HG03135 (cell line): Measurements from ENCODE around the gene OAT.
A peak's percentile ranks its signal among the peaks of the same experiment; 100 is the strongest.
"Not testable (repeated sequence)": the region's sequence is repeated elsewhere in the genome, so short reads cannot be mapped to it uniquely, and the experiment has no call there.

ENCODE experiments used
- ATAC-seq: cut with Tn5 transposase; IDR thresholded peaks from one replicate; pipeline ENCODE4 v1.9.1; 2021; ENCODE audit warnings: mild to moderate bottlenecking, moderate library complexity; ENCODE audit not compliant: unreplicated experiment

OAT gene

DNA sequence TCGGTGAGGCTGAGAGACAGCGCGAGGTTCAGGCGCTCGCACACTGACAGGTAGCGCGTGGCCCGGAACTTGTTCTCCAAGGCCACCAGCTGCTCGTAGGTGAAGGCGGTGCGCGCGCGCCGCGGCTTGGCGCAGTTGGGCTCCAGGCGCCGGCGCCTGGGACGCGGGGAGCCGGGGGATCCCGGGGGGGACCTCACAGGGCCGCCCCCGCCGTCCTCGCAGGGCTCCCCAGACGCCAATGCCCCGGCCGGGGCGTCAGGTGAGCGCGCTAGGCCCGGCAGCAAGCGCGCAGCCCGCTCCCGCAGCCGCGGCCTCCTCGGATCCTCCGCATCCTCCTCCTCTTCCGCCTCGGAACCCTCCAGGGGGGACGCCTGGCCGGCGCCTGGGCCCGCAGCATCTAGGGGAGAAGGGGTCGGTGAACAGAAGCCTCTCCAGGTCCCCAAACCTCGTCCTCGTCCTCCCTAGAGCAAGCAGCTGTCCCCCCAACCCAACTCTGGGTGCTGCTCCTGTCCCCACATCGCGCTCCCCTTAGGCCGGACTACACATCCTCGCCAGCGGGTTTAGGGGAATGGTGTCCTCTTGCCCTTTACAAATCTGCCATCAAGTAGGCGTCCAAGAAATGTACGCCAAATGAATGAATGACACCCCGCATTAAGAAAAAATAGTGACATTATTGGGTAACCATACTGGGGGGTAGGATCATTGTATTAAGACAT is 29.2 kb upstream of the OAT start:
- ATAC-seq: no peak

DNA sequence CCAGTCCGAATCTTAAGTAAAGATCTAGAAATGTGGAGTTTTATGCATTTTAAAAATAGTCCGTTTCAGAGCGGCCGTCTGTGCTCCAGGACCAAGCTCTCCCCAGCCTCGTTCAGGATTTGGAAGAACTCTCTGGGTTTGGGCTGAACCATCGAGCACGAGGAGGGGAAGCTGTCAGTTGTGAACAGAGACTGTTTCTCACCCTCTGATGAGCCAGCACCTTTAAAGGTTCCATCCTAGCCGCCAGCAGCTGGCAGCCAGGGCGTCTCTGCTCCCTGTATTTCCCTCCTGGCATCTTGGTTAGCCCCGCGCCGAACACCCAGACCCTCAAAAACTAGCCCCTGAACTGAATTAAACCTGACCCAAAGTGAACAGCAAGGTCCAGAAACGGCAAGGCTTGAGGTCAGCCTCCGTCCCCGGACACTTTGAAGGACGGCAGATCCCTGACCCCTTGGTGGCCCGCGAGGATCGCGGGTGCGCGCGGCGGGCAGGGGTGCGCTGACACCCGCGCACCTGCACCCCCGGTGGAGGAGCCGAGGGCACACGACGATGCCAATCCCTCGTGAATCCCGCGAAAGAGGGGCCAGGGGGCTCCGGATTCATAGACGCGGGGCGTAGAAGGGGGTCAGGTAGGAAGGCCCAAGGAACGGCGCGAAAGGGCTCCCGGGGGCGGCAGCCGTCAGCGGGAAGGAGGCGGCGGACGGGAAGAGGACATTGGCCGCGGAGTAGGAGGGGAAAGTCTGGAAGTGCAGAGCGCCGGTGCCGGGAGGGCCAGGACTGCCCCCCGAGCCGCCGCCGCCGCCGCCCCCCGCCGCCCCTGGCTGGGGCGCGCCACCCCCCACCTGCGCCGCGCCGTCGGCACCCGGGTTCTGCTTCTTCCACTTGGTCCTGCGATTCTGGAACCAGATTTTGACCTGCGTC is 28.4 kb upstream of the OAT start:
- no peak for ATAC-seq

DNA sequence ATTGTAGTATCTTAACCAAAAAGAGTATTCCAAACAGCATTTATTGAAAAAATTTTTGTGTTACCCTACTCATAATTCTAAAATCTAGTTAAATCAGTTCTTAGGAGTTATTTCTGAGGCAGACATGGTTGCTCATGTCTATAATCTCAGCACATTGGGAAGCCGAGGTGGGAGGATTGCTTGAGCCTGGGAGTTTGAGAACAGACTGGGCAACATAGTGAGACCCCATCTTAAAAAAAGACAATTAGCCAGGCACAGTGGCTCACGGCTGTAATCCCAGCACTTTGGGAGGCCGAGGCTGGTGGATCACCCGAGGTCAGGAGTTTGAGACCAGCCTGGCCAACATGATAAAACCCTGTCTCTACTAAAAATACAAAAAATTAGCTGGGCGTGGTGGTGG is 23.0 kb upstream of the OAT start:
- not testable (repeated sequence) for ATAC-seq

DNA sequence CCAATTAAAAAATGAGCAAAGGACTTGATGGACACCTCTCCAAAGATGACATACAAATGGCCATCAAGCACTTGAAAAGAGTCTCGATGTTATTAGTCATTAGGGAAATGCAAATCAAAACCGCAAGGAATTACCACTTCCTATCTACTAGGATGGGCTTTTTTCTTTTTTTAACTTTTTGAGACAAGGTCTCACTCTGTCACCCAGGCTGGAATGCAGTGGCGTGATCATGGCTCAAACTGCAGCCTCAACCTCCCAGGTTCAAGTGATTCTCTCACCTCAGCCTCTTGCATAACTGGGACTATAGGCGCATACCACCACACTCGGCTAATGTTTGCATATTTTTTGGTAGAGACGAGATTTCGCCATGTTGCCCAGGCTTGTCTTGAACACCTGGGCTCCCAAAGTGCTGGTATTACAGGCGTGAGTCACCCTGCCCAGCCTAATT is 17.5 kb upstream of the OAT start:
- peak; percentile 54 for ATAC-seq

DNA sequence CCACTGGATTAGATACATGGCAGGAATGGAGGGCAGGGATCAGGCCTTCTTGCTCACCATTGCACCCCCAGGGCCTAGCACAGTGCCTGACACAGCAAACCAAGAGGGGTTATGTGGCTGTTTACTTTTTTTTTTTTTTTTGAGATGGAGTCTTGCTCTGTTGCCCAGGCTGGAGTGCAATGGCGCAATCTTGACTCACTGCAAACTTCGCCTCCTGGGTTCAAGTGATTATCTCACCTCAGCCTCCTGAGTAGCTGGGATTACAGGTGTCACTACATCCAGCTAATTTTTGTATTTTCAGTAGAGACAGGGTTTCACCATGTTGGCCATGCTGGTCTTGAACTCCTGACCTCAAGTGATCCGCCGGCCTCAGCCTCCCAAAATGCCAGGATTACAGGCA is 17.0 kb upstream of the OAT start:
- not testable (repeated sequence) for ATAC-seq

DNA sequence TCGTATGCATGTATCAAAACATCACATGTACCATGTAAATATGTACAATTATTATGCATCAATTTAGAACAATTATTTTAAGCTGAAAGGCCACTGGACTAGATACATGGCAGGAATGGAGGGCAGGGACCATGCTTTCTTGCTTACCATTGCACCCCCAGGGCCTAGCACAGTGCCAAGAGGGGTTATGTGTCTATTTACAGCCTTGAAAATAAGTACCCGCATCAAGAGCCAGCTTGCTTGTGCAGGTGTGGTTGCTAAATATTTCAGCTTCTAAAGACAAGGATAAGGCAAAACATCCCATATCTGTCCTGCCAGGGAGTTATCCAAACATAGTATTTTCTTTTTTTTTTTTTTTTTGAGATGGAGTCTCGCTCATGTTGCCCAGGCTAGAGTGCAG is 14.7 kb upstream of the OAT start:
- no peak for ATAC-seq

DNA sequence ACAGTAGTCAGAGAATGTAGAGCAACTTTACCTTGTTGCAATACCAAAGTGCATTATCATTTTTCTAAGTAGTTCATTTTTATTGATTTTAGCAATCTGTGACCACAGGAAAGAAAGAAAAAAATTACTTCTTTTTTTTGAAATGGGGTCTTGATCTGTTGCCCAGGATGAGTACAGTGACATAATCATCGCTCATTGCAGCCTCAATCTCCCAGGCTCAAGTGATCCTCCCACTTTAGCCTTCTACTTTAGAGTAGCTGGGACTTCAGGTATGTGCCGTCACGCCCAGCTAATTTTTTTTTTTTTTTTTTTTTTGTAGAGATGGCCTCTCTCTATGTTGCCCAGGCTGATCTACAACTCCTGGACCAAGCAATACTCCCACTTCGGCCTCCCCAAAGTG is 11.4 kb upstream of the OAT start:
- no peak for ATAC-seq

DNA sequence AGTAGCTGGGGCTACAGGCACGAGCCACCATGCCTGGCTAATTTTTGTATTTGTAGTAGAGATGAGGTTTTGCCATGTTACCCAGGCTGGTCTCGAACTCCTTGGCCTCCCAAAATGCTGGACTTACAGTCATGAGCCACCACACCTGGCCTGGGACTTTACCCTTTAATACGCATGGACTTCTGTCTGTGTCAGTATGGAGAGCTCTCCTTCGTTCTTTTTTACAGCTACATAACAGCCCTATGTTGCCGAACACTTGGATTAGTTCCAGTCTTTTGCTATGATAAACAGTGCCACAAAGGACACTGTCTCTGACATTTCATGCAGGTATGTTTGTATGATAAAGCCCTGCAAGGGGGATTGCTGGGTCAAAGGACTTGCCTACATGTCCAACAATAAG is 10.9 kb upstream of the OAT start:
- ATAC-seq: no peak

DNA sequence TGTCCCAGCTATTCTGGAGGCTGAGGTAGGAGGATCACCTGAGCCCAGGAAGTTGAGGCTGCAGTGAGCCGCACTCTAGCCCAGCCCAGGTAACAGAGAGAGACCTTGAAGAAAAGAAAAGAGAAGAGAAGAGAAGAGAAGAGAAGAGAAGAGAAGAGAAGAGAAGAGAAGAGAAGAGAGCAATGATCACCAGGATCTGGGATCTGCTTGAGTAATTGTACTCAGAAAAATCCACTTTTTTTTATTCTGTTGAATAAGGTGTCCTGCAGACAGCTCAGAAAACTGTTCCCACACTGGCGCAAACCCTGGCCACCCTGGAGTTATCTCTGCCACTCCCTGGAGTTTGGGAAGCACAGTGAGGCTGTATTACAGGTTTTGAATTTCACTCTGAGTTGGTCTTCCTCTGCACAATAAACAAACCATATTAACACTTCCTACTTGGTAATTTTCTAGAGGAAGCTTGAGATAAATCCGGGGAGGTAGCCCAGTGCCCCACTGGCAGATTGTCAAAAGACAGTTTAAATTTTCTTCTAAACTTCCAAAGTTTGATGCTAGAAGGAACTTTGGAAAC is 9.6 kb upstream of the OAT start:
- no peak for ATAC-seq

DNA sequence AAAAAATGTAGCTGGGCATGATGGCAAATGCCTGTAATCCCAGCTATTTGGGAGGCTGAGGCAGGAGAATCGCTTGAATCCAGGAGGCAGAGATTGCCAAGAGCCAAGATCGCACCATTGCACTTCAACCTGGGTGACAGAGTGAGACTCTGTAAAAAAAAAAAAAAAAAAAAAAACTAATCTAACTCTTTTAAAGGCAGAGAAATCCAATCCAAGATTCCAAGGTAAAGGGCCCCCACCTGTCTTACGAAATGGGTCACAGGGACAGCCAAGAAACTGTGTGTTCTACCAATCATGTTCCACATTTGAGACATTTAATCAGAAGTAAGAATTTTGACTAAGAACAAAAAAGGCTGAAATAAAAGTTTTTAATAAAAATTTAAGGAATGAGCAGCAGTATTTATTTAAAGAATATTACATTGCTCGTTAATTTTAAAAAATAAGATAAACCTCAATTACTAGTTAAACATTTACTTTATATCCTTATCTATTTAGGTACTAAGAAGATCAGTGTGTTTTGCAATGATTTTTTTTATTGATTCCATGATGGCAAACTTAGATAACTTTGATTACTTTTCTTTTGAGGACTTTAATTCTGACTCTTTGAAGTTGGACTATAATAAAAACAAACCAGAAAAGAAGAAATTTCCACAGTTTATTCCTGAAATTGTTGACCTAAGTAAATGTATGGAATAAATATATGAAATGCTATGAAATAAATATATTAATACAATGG is 6.7 kb upstream of the OAT start:
- ATAC-seq: no peak

DNA sequence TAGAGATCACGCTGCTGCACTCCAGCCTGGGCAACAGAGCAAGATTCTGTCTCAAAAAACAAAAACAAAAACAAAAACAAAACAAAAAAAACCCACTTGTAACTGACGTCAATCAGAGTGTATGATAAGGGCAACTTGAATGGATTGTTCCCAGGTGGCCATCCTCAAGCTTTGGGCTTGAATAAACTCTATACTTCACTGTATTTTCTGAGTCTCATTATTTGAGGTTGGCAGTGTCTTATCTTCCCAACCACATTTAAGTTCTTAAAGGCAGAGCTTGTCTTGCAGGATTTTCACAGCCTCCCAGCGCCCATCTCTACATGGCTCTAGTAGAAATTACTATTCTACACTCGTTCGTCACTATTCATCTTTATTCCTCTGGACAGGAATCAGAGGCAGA is 5.1 kb upstream of the OAT start:
- ATAC-seq: no peak

DNA sequence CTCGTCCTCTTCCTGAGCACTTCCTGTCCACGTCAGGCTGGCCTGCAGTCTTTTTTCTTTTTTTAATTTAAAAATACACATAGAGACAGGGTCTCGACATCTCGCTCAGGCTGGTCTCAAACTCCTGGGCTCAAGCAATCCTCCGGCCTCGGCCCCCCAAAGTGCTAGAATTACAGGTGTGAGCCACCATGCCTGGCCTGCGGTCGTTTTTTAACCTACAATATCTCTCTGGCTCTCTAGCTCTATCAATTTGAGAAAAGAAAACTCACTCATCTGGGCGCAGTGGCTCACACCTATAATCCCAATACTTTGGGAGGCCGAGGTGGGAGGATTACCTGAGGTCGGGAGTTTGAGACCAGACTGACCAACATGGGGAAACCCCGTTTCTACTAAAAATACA is 4.0 kb upstream of the OAT start:
- no peak for ATAC-seq

DNA sequence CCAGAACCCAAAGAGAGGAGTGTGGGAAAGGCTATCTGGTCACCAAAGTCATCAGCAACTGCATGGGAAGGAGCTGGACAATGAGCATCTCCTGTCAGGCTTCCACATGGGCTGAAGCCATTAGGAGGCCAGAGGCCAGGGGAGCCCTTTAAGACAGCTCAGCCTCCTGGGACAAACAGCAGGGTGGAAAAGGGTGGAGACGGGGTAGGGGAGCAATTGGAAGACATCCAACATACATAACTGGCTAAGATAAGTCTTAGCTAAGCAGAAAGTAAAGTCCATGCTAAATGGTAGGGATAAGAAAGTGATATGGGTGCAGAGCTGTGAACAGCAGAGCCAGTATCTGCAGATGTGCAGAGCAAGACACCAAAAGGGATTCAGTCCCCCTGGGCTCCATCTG is 1.5 kb upstream of the OAT start:
- no peak for ATAC-seq

DNA sequence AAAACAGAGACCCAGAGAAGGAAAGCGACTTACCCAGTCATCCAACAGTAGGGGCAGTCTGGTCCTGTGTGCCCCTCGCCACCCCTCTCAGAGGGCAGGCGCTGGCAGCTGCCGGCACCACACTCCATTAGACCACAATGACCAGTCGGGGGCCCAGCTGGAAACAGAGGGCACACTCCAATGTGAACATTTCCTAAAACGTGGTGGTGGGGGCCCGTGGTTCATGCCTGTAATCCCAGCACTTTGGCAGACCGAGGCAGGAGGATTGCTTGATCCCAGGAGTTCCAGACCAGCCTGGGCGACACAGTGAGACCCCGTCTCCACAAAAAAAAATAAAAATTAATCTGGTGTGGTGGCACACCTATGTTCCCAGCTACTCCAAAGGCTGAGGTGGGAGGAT is 912 bp upstream of the OAT start:
- ATAC-seq: no peak

DNA sequence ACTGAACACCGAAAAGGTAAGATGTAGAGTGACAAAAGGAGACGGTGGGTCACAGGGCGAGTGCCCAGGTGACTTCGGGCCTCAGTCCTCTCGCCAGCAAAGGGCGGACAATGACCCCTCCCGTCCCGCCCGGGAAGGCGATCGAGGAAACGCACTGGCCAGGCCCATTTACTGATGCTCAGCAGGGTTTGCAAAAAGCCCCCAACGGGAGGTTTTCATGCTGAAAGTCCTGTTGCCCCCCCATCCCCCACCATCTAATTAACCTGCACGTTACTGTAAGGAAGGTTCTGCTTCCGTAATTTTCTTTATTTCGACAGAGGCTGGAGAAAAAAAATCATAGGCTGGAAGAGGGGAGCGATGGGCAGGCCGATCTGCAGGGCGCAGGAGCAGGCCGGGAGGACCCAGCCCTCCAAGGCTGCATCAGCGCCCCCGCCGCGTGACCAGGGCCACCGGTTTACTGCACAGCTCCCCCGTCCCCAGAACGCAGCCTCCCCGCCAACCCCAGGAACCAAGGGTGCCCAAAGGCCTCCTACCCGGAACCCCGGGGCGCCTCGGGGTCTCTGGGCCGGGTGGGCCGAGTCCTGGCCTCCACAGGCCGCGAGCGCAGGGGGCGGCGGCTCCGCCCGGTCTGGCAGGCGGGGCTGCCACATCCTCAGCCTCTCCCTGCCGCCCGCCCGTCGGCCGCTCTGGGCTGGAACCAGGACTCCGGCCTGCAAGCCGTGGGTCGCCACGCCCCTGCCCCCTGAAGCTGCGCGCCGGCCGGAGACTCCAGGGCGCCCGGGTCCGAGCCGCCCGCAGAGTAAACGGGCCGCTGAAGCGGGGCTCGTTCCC is 613 bp downstream of the OAT start:
- ATAC-seq: peak; percentile 31

DNA sequence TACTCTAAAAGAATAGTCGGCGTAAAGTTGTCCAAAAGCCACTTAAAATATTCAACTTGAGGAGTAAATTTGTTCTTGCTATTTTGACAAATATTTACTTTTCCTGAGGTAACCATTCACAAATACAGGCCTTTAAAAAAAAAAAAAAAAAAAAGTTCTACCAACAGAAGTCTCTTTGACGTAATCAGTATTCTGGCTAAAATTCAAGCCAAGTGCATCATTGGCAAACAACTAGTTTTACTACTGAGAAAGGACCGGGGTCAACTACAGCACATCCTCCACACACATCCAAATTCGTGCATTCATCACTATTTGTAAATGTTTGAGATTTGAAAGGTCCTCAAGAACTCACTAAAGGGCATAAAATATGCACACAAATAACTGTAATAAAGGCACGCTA is 2.0 kb downstream of the OAT start:
- no peak for ATAC-seq

DNA sequence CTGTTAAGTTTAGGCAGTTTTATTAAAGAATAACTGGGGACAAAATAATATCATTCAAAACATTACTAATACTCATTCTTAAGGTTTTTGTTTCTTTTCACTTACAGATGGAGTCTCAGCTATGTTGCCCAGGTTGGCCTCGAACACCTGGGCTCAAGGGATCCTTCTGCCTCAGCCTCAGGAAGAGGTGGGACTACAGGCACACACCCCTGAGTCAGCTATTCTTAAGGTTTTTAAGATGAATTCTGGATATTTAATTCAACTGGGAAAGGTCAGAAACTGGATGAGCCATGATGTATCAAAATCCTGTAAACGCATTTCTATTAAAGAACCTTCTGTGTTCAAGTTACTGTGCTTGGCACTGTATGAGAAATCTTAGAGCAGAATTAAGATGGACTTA is 3.5 kb downstream of the OAT start:
- no peak for ATAC-seq

DNA sequence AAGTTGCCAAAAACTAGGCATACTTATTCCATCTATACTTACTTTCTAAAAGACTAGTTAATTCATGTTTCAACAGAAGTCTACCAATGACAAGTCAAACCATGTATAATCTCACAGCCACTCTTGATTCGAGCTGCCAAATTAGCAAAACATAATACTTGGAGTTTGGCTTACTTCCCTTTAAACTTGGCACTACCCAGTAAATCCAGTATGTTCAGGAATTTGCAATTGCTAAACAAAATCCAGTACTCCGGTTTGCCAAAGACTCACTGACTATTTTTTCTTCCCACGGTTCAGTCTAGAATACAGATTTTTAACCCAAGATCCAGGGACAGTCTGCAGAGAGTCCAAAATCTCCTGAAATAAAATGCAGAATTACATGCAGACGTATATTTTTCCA is 4.6 kb downstream of the OAT start:
- no peak for ATAC-seq

DNA sequence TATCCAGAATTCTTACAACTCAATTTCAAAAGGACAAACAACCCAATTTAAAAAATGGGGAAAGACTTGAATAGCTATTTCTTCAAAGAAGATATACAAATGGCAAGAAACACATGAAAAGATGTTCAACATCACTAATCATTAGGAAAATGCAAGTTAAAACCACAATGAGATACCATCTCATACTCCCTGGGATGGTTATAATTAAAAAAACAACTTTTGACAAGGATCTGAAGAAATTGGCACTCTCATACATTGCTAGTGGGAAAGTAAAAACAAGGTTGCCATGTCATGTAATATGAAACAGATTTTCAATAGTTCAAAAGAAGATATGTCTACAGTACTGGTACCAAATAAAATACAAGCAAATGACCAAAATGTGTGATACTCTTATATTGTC is 9.0 kb downstream of the OAT start:
- no peak for ATAC-seq

DNA sequence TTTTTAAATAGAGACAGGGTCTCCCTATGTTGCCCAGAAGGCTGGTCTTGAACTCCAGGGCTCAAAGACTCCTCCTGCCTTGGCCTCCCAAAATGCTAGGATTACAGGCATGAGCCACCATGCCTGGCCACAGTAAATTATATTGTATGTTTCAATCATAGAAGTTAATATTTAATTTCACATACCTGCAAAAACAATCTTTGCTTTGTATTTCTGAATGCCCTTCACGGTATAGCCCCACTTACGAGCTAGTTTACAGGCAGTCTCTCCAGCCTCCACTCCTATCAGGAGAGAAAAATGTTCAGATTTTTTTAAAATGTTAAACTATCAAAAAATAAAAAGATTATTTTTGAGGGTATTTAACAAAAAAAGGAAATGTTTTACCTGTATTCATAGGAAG is 10.4 kb downstream of the OAT start:
- no peak for ATAC-seq
